HEK293 (cell line): Measurements from ENCODE around the gene NCOR2.

Experiments used
- CTCF ChIA-PET: fragments of 350-600 bp; formaldehyde crosslinking; extraction: SDS; loops from one replicate; lab custom pipeline; 2021; ENCODE audit warnings: antibody characterized with exemption; lab: Yijun Ruan, JAX
- POLR2A ChIA-PET: fragments of 300-600 bp; formaldehyde crosslinking; extraction: SDS; loops from one replicate; lab custom pipeline; 2020; ENCODE audit warnings: antibody characterized with exemption, inconsistent platforms; lab: Yijun Ruan, JAX
- H3K27ac ChIP-seq: fragments of 200-500 bp; sonication (Bioruptor generic); 2 replicates; pipeline ENCODE4 v1.5.1; 2014; ENCODE audit warnings: low read depth, low read length, control low read depth, inconsistent platforms; ENCODE audit errors: extremely low read depth
- H3K36me3 ChIP-seq, 2 experiments: fragments of 200-500 bp in 1 of 2; sonication (Bioruptor generic) in 1 of 2; 1 replicate in 1 of 2; 2 replicates in 1 of 2; pipeline ENCODE4 v1.5.1; 2014 to 2017; ENCODE audit warnings: inconsistent platforms in 2 of 2, low read length in 2 of 2; ENCODE audit not compliant: control insufficient read depth in 2 of 2, insufficient read depth in 1 of 2
- H3K4me1 ChIP-seq: fragments of 200-500 bp; sonication (Bioruptor generic); 2 replicates; pipeline ENCODE4 v1.5.1; 2014; ENCODE audit warnings: mild to moderate bottlenecking, low read length, inconsistent platforms; ENCODE audit not compliant: control insufficient read depth, insufficient read depth
- H3K4me3 ChIP-seq: 2 replicates; pipeline ENCODE4 v1.5.1; 2011; ENCODE audit warnings: low read depth, mild to moderate bottlenecking, control low read depth, low read length, moderate library complexity
- H3K9me3 ChIP-seq: fragments of 200-500 bp; sonication (Bioruptor generic); 2 replicates; pipeline ENCODE4 v1.5.1; 2014; ENCODE audit warnings: low read depth, low read length, inconsistent platforms; ENCODE audit not compliant: control insufficient read depth, insufficient read depth
- ATF2 ChIP-seq: fragments of 450-650 bp; formaldehyde crosslinking; IDR thresholded peaks from 2 replicates; pipeline ENCODE4 v1.5.1; 2016; ENCODE audit warnings: missing biosample characterization, missing genetic modification characterization, low read depth
- BCL11A ChIP-seq: fragments of 450-650 bp; formaldehyde crosslinking; IDR thresholded peaks from 2 replicates; pipeline ENCODE4 v1.5.1; 2016; ENCODE audit warnings: low read depth, missing biosample characterization, missing genetic modification characterization
- PRDM10 ChIP-seq: fragments of 450-650 bp; formaldehyde crosslinking; IDR thresholded peaks from 2 replicates; pipeline ENCODE4 v1.5.1; 2016; ENCODE audit warnings: missing biosample characterization, missing genetic modification characterization
- ZBTB26 ChIP-seq: fragments of 450-650 bp; formaldehyde crosslinking; optimal IDR thresholded peaks from 2 replicates; pipeline ENCODE3; 2016; ENCODE audit warnings: missing biosample characterization, mild to moderate bottlenecking, missing genetic modification characterization
- ZBTB49 ChIP-seq: fragments of 450-650 bp; formaldehyde crosslinking; IDR thresholded peaks from 2 replicates; pipeline ENCODE4 v1.5.1; 2016; ENCODE audit warnings: missing biosample characterization, missing genetic modification characterization, low read depth
- ZNF274 ChIP-seq, 2 experiments: fragments of 200-500 bp in 1 of 2; fragments of 450-650 bp in 1 of 2; sonication (Bioruptor generic) in 1 of 2; formaldehyde crosslinking in 1 of 2; IDR thresholded peaks; 2 replicates each; pipeline versions ENCODE4 v1.5.1 to v1.6.1; 2014 to 2016; ENCODE audit warnings: borderline replicate concordance in 1 of 2, inconsistent platforms in 1 of 2, low read length in 1 of 2, missing biosample characterization in 1 of 2, missing genetic modification characterization in 1 of 2
- ZNF433 ChIP-seq: fragments of 450-650 bp; formaldehyde crosslinking; IDR thresholded peaks from 2 replicates; pipeline ENCODE4 v1.5.1; 2016; ENCODE audit warnings: missing biosample characterization, missing genetic modification characterization, low read depth
- ZNF518A ChIP-seq: fragments of 450-650 bp; formaldehyde crosslinking; conservative IDR thresholded peaks from 2 replicates; pipeline ENCODE4 v1.5.1; 2016; ENCODE audit warnings: low read depth, missing biosample characterization, missing genetic modification characterization
- ZNF558 ChIP-seq: fragments of 450-650 bp; formaldehyde crosslinking; IDR thresholded peaks from 2 replicates; pipeline ENCODE4 v1.5.1; 2016; ENCODE audit warnings: missing biosample characterization, missing genetic modification characterization
- ZNF701 ChIP-seq: fragments of 450-650 bp; formaldehyde crosslinking; IDR thresholded peaks from 2 replicates; pipeline ENCODE4 v1.5.1; 2016; ENCODE audit warnings: missing biosample characterization, missing genetic modification characterization
- ZSCAN5A ChIP-seq: fragments of 450-650 bp; formaldehyde crosslinking; IDR thresholded peaks from 2 replicates; pipeline ENCODE4 v1.5.1; 2016; ENCODE audit warnings: missing biosample characterization, missing genetic modification characterization

The NCOR2 gene

GRCh38 chr12:124605150-124605882 is 37.9 kb upstream of the NCOR2 start (continued):
- no peak for TF ChIP-seq ZNF518A
- TF ChIP-seq ZNF433 (tag by site-specific recombination), result no peak
- TF ChIP-seq ZNF558, result no peak
- TF ChIP-seq ZSCAN5A (tag by site-specific recombination), result no peak
- TF ChIP-seq ATF2, result no peak
- TF ChIP-seq ZNF274 (IDR thresholded peaks at IDR 0.05; ENCODE audit: low read length), result no peak
- no peak for TF ChIP-seq ZNF274 (tag by site-specific recombination; IDR thresholded peaks at IDR 0.05; ENCODE audit: borderline replicate concordance)
- TF ChIP-seq BCL11A (tag by site-specific recombination), result no peak
- no peak for TF ChIP-seq ZBTB49

- no peak for TF ChIP-seq ZBTB26 (tag by site-specific recombination)
- no peak for TF ChIP-seq ZNF701 (tag by site-specific recombination)
- no peak for TF ChIP-seq PRDM10 (tag by site-specific recombination)
- TF ChIP-seq, all 188 proteins: peak for 0
- Histone ChIP-seq H3K9me3 (no peaks in the 10 kb centered on the region), H3K36me3 (no peaks in the 10 kb centered on the region), H3K4me3 (no peak overlapping the region), H3K4me1 (peaks cover 5% of the 10 kb centered on the region), H3K27ac (no peak overlapping the region)
- ChIA-PET POLR2A (no interaction called here), CTCF (interaction anchor here (0.9 kb wide), 1 partner anchor 8 kb away, joined by 3 read pairs; no protein-coding TSS in a partner anchor)
These were observed 36.9 kb upstream of the NCOR2 start for GRCh38 chr12:124604264-124604680.
